HepG2 (cell line): ENCODE measurements around the gene FILIP1. TPM values are rescaled to one million over a fixed set of nuclear protein-coding genes. Genes with fewer than 3 reads are reported as not detected.
A peak's percentile ranks its signal among the peaks of the same experiment; 100 is the strongest.

Source experiments
- ATAC-seq: fragments of 200-7000 bp; cut with Tn5 transposase; 3 replicates; pipeline ENCODE4 v1.9.1; 2020; ENCODE audit warnings: mild to moderate bottlenecking, moderate library complexity
- BruUV-seq: library from RNA; stranded (reverse); fragments of 400-500 nt; replicated peaks from 2 replicates; lab custom pipeline; 2021; lab: Mats Ljungman, UMichigan
- CTCF ChIA-PET: fragments of 300-600 bp; formaldehyde crosslinking; extraction: SDS; loops from one replicate; lab custom pipeline; 2021; ENCODE audit warnings: low total read pairs, inconsistent platforms, low intra/inter-chr PET ratio; lab: Yijun Ruan, JAX
- POLR2A ChIA-PET: fragments of 350-600 bp; sonication (Branson Sonifier 250); formaldehyde crosslinking; loops from one replicate; lab custom pipeline; 2020; ENCODE audit warnings: antibody characterized with exemption, inconsistent platforms; lab: Yijun Ruan, JAX
- DNase-seq: peaks from one replicate; pipeline ENCODE4 v3.0.0-alpha.2; 2015; ENCODE audit warnings: low spot score
- FAIRE-seq: peaks from 3 replicates; lab custom pipeline; 2011; peaks lifted over from hg19 to GRCh38; lab: Jason Lieb, UNC
- H2AFZ ChIP-seq: one replicate; pipeline ENCODE4 v1.6.1; 2011; ENCODE audit warnings: low read length, inconsistent platforms
- H3K27ac ChIP-seq: fragments of 300-600 bp; 3 replicates; pipeline ENCODE4 v1.8.0; 2011; ENCODE audit warnings: mixed run types, mild to moderate bottlenecking, mixed read lengths, low read length, inconsistent platforms; ENCODE audit not compliant: insufficient read depth; ENCODE audit errors: extremely low read length
- H3K27me3 ChIP-seq, 2 experiments: fragments of 200-600 bp in 1 of 2; 2 replicates in 1 of 2; 3 replicates in 1 of 2; pipeline versions ENCODE4 v1.6.0 to v1.8.0; 2011; ENCODE audit warnings: low read length in 2 of 2, mild to moderate bottlenecking in 2 of 2, moderate library complexity in 2 of 2, inconsistent platforms in 1 of 2; ENCODE audit not compliant: insufficient read depth in 2 of 2, control insufficient read depth in 1 of 2
- H3K36me3 ChIP-seq, 2 experiments: fragments of 200-600 bp in 1 of 2; replicated peaks in 1 of 2; 2 replicates in 1 of 2; 3 replicates in 1 of 2; pipeline versions ENCODE4 v1.5.1 to v1.8.0; 2011; ENCODE audit warnings: low read length in 2 of 2, inconsistent platforms in 1 of 2; ENCODE audit not compliant: insufficient read depth in 2 of 2, control insufficient read depth in 1 of 2
- H3K4me1 ChIP-seq: 2 replicates; pipeline ENCODE4 v1.5.1; 2012; ENCODE audit warnings: low read length, inconsistent platforms; ENCODE audit not compliant: insufficient read depth
- H3K4me2 ChIP-seq: 2 replicates; pipeline ENCODE4 v1.6.0; 2011; ENCODE audit warnings: low read depth, low read length, inconsistent platforms
- H3K4me3 ChIP-seq, 3 experiments: fragments of 200-600 bp in 1 of 3; sonication (generic), shearing (Covaris generic) in 1 of 3; replicated peaks in 1 of 3; 2 replicates each; pipeline ENCODE4 v1.5.1; 2011 to 2016; ENCODE audit warnings: low read length in 3 of 3, inconsistent platforms in 2 of 3, low read depth in 2 of 3, mild to moderate bottlenecking in 2 of 3, control low read depth in 1 of 3, mixed read lengths in 1 of 3; ENCODE audit not compliant: insufficient read depth in 1 of 3
- H3K79me2 ChIP-seq: one replicate; pipeline ENCODE4 v1.6.1; 2011; ENCODE audit warnings: low read length, inconsistent platforms; ENCODE audit not compliant: insufficient read depth
- H3K9ac ChIP-seq: 2 replicates; pipeline ENCODE4 v1.6.0; 2011; ENCODE audit warnings: mild to moderate bottlenecking, low read depth, low read length, inconsistent platforms; ENCODE audit not compliant: insufficient read depth
- H3K9me3 ChIP-seq: 2 replicates; pipeline ENCODE4 v1.5.1; 2012; ENCODE audit warnings: mild to moderate bottlenecking, low read length
- H4K20me1 ChIP-seq: 2 replicates; pipeline ENCODE4 v1.6.0; 2011; ENCODE audit warnings: inconsistent platforms, mild to moderate bottlenecking, low read length, moderate library complexity; ENCODE audit not compliant: insufficient read depth
- E2F5 ChIP-seq: sonication (generic); formaldehyde crosslinking; conservative IDR thresholded peaks from 2 replicates; pipeline ENCODE4 v1.4.0; 2020; ENCODE audit warnings: missing genetic modification reagents
- FOXK1 ChIP-seq: sonication (generic); formaldehyde crosslinking; IDR thresholded peaks from 2 replicates; pipeline ENCODE4 v1.4.0; 2020; ENCODE audit warnings: low read depth, missing genetic modification reagents, borderline replicate concordance
- RFXANK ChIP-seq: IDR thresholded peaks from 2 replicates; pipeline ENCODE4 v1.6.1; 2016
- RXRB ChIP-seq: IDR thresholded peaks from 2 replicates; pipeline ENCODE4 v1.6.1; 2016; ENCODE audit warnings: borderline replicate concordance, missing genetic modification reagents, missing compliant biosample characterization
- SAP130 ChIP-seq: IDR thresholded peaks from 2 replicates; pipeline ENCODE4 v1.6.1; 2016; ENCODE audit warnings: low read depth
- WGBS: methylation state at CpG from one replicate; pipeline ENCODE4 v1.1.6; 2017; ENCODE audit warnings: low lambda C conversion rate; 5-methylcytosine and 5-hydroxymethylcytosine counted together
- in situ Hi-C: cut with HindIII; loops from 2 replicates; pipeline ENCODE4 v1.10.0; 2017; ENCODE audit warnings: low pct_unique_long_range_greater_than_20kb; ENCODE audit not compliant: extremely low pct_ligation_motif_present
- intact Hi-C: fragments of 100-400 bp; cut with micrococcal nuclease; formaldehyde crosslinking; loops from one replicate; pipeline ENCODE4 v1.10.0; 2022; ENCODE audit not compliant: unreplicated experiment
- polyA plus RNA-seq, 8 experiments: library from polyadenylated mRNA; depleted of rRNA in 3 of 8; stranded (reverse) in 7 of 8; unstranded in 1 of 8; fragments of >200 nt; fragmentation: Illumina TruSeq in 4 of 8; extraction: Trizol in 4 of 8; gene quantifications; 2 replicates each; pipeline versions ENCODE4 v1.2.1 to v1.2.3, GENCODE V29; 2011 to 2016; ENCODE audit warnings: low read depth in 4 of 8, missing spikeins in 1 of 8, mixed read lengths in 1 of 8; ENCODE audit not compliant: insufficient read depth in 1 of 8
- total RNA-seq, 5 experiments: library from RNA; depleted of rRNA; stranded (reverse); fragments of >200 nt; fragmentation: Illumina TruSeq; extraction: Trizol; gene quantifications; 2 replicates each; pipeline ENCODE4 v1.2.3, GENCODE V29; 2016; ENCODE audit warnings: low read depth in 1 of 5
- TF ChIP-seq, protein P1 (sequence below): IDR thresholded peaks from 2 replicates; pipeline ENCODE4 v1.4.0; 2020; ENCODE audit warnings: mild to moderate bottlenecking, missing genetic modification reagents

Gene FILIP1
- total and polyA plus RNA-seq, 2 of the 13 experiments (the other 11 are each of a cell fraction or from before 2014, with no cell fraction given) = not detected

DNA sequence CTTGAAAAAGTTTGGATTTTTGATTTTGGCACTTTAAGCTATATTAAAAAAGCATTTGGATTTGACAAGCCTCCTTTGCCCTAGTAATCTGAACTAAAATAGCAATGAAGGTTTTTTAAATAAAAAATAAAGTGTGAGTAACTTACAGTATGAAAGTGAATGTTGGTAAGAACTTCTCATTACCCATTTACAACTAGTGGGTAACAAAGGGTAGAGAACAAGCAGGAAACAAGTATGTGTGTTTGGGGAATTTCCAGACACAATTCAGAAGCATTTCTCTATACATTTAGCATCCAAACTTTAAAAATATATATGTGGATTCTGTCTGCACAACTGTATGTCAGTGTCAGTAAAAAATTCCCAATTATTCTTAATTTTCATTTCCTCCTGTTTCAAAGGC lies 211.9 kb downstream of the FILIP1 start (continued):
- no peak for TF ChIP-seq FOXK1
- TF ChIP-seq RFXANK (CRISPR knock-in tag) = no peak

DNA sequence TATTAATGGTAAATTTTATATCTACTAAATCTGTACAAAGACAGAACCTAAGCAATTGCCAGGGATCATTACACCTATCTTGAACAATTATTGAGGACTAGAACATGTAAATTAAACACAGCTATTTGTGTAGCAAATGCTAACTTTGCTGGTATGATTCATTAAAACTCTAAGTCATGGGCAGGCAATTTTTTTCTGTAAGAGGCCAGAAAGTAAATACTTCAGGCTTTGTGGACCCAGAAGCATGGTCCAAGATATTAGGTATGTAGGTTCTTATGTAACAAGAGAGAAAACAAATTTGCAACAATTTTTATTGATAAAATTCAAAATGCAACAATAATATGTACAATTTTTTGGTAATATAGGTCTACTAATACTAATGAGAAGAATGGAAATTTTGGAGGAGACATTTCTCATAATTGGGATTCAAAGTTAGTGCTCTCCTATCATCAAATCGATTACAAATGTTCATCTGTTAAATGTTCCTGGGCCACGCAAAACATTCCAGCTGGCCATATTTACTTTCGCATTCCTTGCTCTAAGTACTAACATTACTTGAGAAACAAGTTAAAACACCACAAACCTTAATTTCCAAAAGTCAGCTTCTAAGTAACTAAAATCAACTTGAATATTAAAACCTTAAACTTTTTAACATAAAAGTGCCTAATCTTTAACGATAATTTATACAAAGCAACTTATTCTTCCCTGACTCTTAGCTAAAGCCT lies 213.3 kb downstream of the FILIP1 start:
- peaks cover 41% of the 10 kb centered on the region for H3K4me1 ChIP-seq
- peaks cover 0 to 3% of the 10 kb centered on the region in 2 experiments; a peak in 2 of 5 replicates for H3K36me3 ChIP-seq
- 78% methylated on average over 4 of the region's 4 CpGs for WGBS
- BruUV-seq = no TSS peak
- no peaks in the 10 kb centered on the region; a peak in 1 of 5 replicates for H3K27me3 ChIP-seq
- no peak for ATAC-seq
- no peak overlapping the region for H3K27ac ChIP-seq
- POLR2A ChIA-PET = no interaction called here
- intact Hi-C loops (no loop called here), in situ Hi-C loops (loop anchor here (10.0 kb wide), 1 partner anchor 245 kb away; no protein-coding TSS in a partner anchor)
- H3K9me3 ChIP-seq = no peaks in the 10 kb centered on the region
- peaks cover 93% of the 10 kb centered on the region for H3K79me2 ChIP-seq
- H4K20me1 ChIP-seq = peaks cover 15% of the 10 kb centered on the region
- DNase-seq = no peak
- CTCF ChIA-PET = no interaction called here
- 0 out of 2 replicates have a peak overlapping the region, but pooled peaks have one; percentile 21 for H3K9ac ChIP-seq
- TF ChIP-seq SAP130 (0 out of 2 replicates have a peak, but pooled peaks have one; percentile 7), RXRB (CRISPR knock-in tag) (0 out of 2 replicates have a peak, but pooled peaks have one; percentile 8), E2F5 (CRISPR knock-in tag) (no peak)
- TF ChIP-seq, protein P1, sequence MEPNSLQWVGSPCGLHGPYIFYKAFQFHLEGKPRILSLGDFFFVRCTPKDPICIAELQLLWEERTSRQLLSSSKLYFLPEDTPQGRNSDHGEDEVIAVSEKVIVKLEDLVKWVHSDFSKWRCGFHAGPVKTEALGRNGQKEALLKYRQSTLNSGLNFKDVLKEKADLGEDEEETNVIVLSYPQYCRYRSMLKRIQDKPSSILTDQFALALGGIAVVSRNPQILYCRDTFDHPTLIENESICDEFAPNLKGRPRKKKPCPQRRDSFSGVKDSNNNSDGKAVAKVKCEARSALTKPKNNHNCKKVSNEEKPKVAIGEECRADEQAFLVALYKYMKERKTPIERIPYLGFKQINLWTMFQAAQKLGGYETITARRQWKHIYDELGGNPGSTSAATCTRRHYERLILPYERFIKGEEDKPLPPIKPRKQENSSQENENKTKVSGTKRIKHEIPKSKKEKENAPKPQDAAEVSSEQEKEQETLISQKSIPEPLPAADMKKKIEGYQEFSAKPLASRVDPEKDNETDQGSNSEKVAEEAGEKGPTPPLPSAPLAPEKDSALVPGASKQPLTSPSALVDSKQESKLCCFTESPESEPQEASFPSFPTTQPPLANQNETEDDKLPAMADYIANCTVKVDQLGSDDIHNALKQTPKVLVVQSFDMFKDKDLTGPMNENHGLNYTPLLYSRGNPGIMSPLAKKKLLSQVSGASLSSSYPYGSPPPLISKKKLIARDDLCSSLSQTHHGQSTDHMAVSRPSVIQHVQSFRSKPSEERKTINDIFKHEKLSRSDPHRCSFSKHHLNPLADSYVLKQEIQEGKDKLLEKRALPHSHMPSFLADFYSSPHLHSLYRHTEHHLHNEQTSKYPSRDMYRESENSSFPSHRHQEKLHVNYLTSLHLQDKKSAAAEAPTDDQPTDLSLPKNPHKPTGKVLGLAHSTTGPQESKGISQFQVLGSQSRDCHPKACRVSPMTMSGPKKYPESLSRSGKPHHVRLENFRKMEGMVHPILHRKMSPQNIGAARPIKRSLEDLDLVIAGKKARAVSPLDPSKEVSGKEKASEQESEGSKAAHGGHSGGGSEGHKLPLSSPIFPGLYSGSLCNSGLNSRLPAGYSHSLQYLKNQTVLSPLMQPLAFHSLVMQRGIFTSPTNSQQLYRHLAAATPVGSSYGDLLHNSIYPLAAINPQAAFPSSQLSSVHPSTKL = peak; percentile 15; the same call in 1 of the 2 replicates
- peak overlapping the region; percentile 75 for H3K4me2 ChIP-seq
- no peak overlapping the region for H2AFZ ChIP-seq
- no peak overlapping the region for H3K4me3 ChIP-seq
- FAIRE-seq = peak; percentile 12
